HG03103 (cell line): ENCODE data around the gene PGGT1B.

Source experiments
- ATAC-seq: cut with Tn5 transposase; IDR thresholded peaks from one replicate; pipeline ENCODE4 v1.9.1; 2021; ENCODE audit warnings: low read depth; ENCODE audit not compliant: unreplicated experiment

PGGT1B gene

DNA sequence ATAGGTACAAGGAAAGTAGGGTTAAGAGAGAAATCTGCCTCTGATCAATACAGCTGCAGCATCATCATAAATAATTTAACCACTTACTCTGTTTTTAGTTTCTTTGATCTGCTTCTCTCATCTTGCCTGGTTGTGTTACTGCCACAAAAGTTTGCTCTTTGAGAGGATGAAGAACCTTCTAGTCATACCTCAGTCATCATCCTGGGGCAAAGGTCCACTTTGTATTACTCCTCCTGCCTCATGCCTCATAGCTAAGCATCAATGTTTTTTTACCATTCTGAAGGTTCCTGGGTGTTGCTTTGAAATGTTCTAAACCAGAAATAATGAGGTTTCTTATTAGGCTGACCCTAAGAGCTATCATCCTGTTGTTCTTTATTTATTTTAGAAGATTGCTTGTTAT lies 75.9 kb downstream of the PGGT1B start:
- ATAC-seq, result no peak

DNA sequence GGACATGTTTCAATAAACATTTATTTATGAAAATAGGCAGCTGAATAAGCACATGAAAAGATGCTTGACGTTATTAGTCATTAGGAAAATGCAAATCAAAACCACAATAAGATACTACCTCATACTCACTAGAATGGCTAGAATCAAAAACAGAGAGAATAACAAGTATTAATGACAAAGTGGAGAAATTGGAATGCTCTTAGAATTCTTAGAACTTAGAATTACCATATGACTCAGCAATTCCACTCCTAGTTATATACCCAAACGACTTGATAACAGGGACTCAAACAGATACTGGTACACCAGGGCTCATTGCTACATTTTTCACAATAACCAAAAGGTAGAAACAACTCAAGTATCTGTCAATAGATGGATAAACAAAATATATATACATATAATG lies 77.9 kb downstream of the PGGT1B start:
- no peak for ATAC-seq

- ATAC-seq, result no peak
Observed at GRCh38 chr5:115181757-115182156, 80.9 kb downstream of the PGGT1B start.

- ATAC-seq, result peak; percentile 43
Observed at GRCh38 chr5:115180165-115180709, 82.4 kb downstream of the PGGT1B start.

DNA sequence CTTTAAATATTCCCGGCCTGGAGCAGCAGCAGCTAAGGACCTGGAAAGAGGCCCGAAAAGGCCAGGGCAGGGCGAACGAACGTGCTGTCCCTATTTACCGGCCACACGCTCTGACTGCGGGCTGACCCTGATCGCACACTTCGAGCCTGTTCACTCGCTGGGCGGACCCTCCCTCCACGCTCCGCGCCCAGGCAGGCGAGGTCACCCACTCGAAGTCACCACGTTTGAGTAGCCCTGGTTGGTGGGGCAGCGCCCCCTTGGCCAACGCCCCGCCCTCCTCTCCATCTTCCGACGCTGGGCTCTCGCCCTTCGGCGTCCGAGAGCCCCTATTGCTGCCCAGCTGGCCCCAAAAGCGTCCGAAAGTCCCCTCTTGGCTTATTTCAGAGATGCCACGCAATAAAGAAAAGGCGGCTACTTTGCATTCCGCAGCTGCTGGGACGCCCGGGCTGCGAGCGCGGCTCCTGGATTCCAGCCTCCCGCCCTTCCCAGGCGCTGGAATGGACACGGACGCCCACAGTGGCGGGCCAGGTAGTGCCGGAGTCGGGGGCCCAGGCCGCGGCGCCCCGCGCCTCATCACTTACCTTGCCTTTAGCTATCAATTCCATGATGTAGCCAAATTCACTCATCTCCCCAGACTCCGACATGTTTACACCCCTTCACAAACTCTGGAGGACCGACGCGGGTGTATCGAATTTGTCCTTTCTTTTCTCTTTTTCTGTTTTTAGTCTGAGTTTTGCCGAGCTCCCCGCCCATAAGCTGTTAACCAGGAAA lies 83.1 kb downstream of the PGGT1B start:
- peak; percentile 22 for ATAC-seq

DNA sequence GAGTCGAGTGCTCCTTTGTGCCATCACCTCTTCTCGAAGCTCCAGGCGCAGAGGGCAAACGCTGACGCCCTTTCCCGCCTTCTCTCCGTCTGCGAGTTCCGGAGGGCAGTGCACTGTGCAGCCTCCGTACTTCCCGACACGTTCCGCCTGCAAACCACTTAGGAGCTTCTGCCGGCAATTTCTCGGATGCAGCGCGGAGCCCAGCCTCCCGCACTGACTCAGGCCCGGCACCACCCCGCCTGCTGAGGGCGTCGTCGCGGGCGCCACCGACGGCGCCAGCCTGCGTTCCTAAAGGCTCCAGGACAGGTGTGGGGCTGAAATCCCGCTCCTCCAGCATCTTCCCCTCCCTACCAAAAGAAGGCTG lies 83.7 kb downstream of the PGGT1B start:
- ATAC-seq, result no peak

GRCh38 chr5:115170929-115171510 lies 91.7 kb downstream of the PGGT1B start:
- ATAC-seq, result no peak

- peak; percentile 48 for ATAC-seq
Observed at GRCh38 chr5:115170134-115170928, 92.3 kb downstream of the PGGT1B start.

DNA sequence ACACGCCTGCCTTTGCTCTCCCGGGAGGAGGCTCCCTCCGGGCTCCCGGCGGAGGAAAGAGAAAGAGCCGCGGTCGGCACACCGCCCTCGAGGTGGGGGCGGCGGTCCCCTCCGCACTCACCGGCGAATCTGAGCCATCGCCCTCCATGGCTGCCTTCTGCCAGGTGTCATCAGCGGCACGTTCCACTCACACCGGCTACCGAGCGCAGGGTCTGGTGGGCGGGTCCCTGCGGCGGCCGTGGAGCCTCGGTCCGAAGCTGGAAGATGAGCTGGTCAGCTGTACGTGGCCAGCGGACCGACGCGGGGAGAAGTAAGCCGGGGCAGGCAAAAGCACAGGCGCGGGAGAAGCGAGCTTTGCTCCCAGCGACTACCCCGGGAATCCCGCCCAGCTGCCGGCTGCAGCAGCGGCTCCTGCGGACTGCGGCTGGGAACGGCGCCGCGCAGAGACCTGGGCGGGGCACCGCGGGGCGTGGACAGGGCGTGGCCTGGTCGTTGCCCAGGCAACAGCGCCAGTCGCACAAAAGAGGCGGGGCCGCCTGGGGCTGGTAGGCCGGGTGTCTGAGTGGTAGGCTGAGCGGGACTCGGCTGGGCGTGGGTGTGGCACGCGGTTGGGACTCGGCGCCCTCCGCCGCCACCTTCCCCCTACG lies 93.1 kb downstream of the PGGT1B start, which contains the start of gene TRIM36:
Gene TRIM36 (minus strand): TSS at position 422 of the 647 bp plus-strand sequence. CDS start 274 bp downstream, at position 148.
- ATAC-seq, result peak; percentile 96

GRCh38 chr5:115168829-115169486 lies 93.7 kb downstream of the PGGT1B start:
- ATAC-seq, result no peak

DNA sequence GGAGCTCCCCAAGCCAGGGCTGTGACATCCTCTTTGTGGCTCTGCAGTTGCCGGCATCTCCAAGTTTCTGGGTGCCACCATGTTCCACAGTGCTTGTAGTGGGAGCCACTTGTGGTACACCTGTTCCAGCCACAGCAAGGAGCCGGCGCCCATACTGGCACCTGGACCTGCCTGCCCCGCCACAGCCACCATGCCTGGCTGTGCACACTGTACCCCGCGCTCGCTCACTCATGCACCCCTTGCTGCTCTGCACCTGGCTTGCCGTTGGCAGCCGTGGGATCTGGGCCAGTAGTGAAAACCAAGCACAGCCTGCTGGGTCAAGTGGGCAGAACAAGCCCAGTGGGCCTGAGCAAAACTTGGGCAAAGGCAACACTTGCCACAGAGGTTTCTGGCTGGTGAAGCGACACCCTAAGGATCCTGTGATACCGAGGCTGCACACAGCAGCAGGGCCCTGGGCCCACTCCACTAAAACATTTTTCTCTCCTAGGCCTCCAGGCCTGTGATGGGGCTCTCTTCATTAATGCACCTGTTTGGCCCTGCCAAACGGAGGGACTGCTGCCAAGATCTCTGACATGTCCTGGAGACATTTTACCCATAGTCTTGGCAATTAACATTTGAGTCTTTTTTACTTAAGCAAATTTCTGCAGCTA lies 95.8 kb downstream of the PGGT1B start:
- ATAC-seq, result no peak

DNA sequence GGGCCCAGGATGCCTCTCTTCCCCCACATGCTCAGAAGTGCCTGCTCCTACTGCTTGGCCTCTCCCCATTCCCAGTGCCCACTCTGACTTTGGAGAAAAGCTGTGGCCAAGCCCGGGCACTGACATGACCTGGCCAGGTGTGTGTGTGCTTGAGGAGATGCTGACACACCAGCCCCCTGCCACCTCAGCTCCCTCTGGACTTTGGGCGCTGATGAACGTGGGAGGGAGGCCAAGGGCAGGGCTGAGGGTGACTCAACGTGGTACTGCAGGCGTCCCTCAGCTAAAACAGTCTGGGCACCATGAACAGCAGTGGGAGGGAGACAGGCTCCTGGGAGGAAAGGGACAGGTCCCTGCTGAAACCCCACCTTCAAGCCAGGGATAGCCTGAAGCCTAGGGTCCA lies 96.9 kb downstream of the PGGT1B start:
- no peak for ATAC-seq

DNA sequence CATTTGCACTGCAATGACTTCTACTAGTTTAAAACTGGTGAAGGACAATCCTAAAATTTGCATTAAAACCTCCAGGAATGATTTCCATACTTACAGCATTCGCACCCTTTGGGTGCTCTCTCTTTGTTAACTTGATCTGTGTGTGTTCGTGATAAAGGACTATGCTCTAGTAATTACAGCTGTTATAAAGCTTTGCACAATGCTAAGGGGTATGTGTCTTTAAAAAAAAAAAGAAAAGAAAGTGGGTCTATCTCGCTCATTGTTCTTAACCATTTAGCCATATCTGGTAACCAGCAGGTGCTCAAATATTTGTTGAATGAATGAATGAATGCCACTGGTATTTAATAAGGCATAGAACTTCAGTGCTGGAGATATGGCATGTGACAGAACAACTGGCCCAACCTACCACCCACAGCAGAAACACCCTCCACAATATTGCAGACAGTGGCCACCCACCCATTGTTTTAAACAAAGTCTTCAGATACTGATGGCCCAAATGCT lies 101.7 kb downstream of the PGGT1B start:
- no peak for ATAC-seq
